Suprapubic skin (tissue), 3 donors: ENCODE data around the gene MROH2A.
"Not testable (repeated sequence)": the region's sequence is repeated elsewhere in the genome, so short reads cannot be mapped to it uniquely, and the experiment has no call there.

Experiments
- POLR2AphosphoS5 ChIP-seq, 3 donors: sonication (generic); formaldehyde crosslinking; IDR thresholded peaks; one replicate each; pipeline ENCODE4 v1.6.1; 2017; ENCODE audit warnings: antibody characterized with exemption in 3 of 3
- TF ChIP-seq, protein P1 (sequence below), 2 donors: fragments of 200-600 bp in 1 of 2; fragments of 450-650 bp in 1 of 2; sonication (generic) in 1 of 2; IDR thresholded peaks; one replicate each; pipeline ENCODE4 v1.5.1; 2016 to 2019; ENCODE audit warnings: antibody characterized with exemption in 2 of 2, mild to moderate bottlenecking in 1 of 2, moderate library complexity in 1 of 2

DNA sequence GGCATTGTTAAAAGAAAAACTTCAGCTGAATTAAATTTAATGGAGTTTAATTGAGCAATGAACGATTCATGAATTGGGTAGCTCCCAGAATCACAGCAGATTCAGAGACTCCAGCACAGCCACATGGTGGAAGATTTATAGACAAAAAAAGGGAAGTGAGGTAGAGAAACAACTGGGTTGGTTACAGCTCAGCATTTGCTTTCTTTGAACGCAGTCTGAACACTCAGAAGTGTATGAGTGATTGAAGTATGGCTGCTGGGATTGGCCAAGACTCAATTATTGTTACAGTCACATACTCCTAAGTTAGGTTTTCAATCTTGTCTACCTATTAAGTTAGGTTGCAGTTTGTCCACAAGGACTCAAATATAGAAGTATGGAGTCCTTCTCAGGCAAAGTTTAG, 94.0 kb downstream of the MROH2A start:
- TF ChIP-seq, protein P1, sequence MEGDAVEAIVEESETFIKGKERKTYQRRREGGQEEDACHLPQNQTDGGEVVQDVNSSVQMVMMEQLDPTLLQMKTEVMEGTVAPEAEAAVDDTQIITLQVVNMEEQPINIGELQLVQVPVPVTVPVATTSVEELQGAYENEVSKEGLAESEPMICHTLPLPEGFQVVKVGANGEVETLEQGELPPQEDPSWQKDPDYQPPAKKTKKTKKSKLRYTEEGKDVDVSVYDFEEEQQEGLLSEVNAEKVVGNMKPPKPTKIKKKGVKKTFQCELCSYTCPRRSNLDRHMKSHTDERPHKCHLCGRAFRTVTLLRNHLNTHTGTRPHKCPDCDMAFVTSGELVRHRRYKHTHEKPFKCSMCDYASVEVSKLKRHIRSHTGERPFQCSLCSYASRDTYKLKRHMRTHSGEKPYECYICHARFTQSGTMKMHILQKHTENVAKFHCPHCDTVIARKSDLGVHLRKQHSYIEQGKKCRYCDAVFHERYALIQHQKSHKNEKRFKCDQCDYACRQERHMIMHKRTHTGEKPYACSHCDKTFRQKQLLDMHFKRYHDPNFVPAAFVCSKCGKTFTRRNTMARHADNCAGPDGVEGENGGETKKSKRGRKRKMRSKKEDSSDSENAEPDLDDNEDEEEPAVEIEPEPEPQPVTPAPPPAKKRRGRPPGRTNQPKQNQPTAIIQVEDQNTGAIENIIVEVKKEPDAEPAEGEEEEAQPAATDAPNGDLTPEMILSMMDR (IDR thresholded peaks at IDR 0.05): not testable (repeated sequence)
- not testable (repeated sequence) for TF ChIP-seq POLR2AphosphoS5 (IDR thresholded peaks at IDR 0.05)
